Kasumi-1 (cell line): ENCODE data around the gene GSTO1.

ENCODE experiments used
- DNase-seq, 2 experiments: peaks; one replicate each; lab custom pipeline; 2025; lab: John Stamatoyannopoulos, UW

The GSTO1 gene

DNA sequence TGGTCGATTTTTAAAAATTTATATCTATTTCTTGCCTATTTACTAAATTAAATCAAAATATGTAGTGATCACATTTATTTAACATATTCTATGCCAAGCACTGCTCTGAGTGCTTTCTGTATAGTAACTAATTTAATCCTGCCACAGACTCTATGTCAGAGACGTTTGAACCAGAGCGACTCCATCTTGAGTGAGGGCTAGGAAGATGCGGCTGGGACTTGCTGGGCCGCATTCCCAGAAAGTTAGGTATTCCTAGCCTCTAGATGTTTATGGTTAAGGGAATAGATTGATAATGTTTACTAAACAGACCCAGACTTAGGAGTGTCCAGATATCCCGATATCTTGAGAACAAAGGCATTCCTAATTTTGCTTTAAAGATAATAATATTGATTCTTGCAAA lies 3.2 kb upstream of the GSTO1 start:
- DNase-seq: no peak

DNA sequence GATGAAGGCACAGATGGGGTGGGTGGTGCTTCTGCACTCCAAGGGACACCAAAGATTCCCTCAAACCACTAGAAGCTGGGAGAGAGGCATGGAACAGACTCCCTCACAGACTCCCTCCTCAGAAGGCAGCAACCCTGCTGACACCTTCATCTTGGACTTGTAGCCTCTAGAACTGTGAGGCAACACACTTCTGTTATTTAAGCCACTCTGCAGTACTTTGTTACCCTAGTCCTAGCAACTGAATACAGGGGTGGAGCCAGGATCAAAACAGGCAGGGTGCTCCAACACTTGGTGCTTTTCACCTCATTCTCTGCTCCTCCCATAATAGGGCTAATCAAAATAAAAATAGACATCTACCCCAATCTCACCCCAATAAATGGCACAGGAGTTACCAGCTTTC lies 2.3 kb upstream of the GSTO1 start:
- DNase-seq: peak in 1 of 2 experiments; percentile 3

DNA sequence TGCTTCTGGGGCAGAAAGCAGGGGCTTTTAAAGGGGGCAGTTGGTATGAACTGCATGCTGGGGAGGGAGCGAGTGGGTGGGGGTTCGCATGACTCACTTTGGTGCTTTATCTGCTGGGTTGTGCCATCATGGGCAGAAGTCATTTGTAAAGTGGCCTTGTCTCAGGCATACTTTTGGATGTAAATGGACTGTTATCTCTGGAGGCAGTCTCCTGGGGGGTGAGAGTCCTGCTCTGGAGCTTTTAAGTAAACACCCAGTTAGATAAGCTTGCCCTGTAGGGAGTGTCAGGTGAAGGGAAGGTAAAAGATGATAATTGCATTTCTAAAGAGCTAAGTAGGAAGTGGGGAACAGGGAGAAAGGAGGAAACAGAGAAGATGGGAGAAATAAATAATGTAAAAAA lies 1.6 kb upstream of the GSTO1 start:
- DNase-seq: no peak

DNA sequence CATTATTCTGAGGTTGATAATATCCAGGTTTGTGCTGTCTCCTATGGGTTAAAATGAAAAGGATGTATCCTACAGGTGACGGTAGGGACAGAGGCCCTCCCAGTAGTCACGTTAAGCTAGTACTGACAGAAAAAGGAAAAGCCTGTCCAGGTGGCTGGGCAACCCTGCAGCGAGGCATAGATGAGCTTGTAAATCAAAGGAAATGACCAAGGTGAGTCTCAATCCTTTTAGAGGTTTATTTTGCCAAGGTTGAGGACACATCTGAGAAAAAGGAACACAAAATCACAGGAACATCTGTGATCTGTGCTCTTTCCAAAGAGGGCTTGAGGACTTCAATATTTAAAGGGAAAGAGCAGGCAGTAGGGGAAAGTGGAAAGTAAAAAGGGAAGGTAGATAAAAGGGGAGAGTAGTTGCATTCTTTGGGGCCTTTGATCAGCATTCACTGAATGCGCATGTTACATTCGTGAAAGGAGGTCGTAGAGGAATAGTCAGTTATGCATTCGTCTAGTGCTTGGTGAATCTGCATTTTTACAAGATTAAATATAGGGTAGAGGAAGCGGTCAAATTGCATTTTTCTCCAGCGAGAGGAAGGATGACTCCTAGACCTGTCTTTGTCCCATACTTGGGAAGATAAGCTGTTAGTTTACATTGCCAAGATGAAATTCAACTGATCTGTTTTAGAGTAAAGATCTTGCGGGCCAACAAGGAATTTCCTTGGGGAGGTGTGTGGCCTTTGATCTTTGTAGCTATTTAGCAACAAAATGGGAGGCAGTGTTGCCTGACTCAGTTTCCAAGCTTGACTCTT lies 884 bp upstream of the GSTO1 start:
- DNase-seq: no peak

DNA sequence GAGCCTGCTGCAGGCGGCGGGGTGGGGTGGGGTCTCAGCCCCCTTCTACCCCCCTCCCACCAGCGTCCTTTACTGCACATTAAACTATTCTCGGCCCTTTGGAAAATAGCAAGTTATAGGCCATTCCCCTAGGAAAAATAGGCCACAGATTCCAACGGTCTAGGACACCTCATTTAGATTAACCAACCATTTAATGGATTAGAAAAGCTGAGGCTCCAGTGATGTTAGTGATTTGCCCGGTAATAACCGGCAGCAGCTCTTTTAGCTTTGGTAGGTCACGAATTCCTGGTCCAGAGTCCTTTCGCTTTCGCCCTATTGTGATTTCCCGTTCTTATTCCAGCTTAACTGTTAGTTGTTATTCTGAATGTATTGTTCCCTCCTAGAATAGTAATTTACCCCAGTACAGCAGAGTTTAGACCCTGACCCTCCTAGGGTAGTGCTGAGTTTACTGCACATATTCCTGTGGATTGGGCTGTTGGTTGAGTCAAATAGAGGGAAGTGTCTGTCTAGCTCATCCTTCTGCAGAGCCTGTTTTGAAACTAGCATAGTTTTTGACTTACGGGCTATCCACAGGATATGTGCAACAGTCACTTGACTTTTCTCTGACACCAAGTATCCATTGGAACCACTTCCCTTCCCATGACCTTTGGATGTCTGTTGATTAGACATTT lies 754 bp downstream of the GSTO1 start:
- DNase-seq: peak; percentile 85 to 86

DNA sequence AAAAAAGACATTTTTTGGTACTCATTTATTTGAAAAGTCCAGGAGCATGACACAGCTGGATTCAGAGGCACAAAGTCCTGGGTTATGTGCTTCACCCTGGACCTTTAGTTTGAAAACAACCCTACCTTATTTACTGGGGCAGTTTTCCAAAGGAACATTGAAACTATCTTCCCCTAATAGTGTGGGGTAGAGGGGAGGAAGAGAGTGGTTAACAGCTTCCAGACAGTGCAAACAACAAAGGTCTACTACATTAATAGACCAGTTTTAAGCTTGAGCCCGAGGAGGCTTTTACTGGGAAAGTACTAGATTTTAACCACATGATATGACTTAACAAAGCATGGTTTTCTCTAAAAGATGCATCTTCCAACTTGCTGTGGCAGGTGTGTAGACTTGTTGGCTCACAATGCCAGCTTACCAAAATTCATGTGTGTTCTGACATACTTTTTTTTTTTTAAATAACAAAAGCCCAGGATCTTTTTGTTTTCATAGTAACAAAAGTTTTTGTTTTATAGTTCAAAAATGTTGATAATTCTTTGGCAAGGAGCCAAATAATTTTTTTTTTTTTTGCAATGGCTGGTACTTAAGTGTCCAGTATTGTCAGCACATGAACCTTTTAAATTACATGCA lies 1.8 kb downstream of the GSTO1 start:
- peak; percentile 30 to 39 for DNase-seq

DNA sequence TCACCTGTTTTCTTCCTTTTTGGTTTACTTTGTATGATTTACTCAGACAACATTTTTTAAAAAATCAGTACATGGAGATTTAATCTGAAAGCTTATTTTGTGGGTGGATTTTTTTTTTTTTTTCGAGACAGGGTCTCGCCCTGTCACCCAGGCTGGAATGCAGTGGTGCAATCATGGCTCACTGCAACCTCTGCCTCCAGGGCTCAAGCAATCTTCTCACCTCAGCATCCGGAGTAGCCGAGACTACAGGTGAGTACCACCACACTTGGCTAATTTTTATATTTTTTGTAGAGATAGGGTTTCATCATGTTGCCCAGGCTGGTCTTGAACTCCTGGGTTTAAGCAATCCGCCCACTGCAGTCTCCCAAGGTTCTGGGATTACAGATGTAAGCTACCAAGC lies 2.5 kb downstream of the GSTO1 start:
- DNase-seq: no peak

DNA sequence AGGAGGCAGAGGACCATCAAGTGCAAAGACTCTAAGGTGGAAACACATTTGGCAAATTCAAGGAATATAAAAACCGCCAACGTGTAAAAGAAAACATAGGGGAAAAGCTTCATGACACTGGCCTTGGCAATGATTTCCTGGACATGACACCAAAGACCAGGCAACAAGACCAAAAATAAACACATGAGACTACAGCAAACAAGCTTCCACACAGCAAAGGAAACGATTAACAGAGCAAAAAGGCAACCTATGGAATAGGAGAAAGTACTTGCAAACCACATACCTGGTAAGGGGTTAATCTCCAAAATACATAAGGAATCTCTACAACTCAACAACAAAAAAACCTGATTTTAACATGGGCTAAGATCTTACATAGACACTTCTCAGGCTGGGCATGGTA lies 3.5 kb downstream of the GSTO1 start:
- no peak for DNase-seq

DNA sequence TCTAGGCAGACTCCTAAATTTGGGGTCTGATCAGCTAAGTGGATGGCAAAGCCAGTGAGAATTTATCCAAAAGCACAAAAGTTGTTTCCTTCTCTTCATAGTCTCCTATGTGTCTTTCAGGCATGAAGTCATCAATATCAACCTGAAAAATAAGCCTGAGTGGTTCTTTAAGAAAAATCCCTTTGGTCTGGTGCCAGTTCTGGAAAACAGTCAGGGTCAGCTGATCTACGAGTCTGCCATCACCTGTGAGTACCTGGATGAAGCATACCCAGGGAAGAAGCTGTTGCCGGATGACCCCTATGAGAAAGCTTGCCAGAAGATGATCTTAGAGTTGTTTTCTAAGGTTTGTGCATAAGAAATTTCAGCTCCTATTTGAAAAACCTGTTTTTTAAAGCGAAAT lies 4.8 kb downstream of the GSTO1 start:
- DNase-seq: no peak

DNA sequence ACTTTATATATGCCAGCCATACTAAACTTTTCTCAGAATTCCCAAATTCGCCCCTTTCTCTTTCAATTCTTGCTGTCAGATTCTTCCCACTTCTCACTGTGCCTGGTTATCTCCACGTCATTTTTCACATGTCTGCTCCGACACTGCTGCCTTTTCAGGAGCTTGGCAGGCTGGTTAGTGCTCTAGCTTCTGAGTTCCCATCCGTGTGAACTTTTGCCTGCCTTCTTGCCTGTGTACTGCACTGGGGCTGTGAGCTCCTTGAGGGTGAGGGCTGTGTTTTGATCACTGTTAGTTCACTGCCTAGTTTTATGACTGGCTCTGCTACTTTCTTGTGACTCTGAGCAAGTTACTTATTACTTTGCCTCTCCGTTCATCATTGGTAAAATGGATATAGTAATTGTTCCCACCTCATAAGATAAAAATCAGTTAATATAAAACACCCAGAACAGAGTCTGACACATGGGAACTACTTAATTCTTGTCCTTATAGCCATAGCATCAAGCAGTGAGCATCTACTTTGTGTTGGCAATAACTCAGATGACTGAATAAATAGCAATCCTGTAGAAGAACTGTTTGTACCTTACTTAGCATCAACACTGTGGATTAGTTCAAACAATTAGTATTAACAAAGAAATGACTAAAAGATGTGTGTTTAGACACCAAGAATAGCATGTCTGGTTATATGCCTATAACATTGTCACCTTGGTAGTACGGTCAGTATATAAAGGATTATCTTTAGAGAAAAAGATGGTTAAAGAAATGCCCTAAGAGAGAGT lies 5.5 kb downstream of the GSTO1 start:
- peak; percentile 21 to 34 for DNase-seq

DNA sequence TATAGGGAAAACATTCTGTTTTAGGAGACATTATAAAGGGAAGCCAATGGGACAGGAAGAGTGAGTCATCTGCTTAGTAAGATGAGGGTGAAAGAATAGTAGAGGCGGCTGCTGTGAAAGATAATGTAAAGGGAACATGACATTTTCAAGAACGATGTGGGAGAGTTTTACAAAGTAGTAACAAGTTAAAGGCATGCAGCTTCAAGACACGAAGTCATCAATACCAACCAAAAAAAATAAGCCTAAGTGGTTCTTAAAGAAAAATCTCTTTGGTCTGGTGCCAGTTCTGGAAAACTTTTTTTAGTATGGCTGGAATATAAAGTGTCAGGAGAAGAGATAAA lies 6.1 kb downstream of the GSTO1 start:
- DNase-seq: peak; percentile 82 to 92

DNA sequence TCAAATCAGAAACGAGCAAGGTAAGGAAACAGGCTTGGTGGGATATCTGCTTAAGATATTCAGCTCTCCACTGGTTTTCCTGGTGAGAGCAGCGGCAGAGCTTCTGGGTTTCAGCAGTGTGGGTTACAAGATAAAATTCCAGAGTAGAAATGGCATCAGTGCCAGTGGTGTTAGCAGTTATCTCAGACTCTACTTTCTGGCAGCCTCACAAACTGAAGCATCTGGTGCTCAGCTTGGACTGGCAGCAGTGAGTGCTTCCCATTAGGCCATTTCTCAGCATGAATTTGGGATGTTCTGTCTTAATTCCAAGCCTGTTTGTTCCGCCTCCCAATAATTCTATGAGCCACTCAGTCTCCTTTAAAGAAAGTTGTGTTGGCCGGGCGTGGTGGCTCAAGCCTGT lies 7.4 kb downstream of the GSTO1 start:
- no peak for DNase-seq

DNA sequence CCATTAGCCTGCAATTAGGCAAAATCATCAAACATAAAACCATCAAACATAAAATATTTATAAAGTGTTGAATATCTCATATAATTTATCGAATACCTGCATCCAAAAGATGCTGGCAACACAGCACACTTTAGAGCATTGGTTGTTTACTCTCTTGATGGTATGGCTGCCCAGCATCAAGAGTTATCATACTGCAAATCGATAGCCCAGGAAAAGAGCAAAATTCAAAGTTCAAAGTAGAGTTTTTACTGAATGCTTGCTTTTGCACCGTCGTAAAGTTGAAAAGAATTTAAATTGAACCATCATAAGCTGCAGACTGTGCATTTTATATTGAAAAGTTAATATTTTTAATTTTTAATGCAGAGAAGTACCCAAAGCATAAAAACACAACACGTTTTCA lies 10.1 kb downstream of the GSTO1 start:
- no peak for DNase-seq

DNA sequence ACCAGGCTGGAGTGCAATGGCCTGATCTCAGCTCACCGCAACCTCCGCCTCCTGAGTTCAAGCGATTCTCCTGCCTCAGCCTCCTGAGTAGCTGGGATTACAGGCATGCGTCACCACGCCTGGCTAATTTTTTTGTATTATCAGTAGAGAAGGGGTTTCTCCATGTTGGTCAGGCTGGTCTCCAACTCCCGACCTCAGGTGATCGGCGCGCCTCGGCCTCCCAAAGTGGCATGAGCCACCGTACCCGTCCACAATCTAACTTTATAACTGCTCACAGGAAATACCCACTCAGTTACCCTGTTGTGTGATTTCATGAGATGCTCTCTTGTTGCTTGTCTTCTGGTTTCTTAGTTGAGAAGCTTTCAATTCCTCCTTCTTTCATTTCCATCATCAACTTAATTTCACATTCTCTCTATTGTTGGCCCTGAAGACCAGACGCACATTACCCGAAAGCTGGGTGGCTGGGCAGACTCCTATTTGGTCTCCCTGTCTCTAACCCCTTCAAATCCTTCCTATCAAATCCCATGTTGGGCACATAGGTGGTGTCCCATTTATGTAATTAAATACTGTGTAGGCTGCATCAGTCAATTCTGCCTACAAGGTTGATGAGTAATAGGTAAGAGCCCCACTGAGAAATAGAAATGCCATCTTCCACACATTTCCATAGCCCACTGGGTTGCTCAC lies 13.2 kb downstream of the GSTO1 start:
- no peak for DNase-seq

DNA sequence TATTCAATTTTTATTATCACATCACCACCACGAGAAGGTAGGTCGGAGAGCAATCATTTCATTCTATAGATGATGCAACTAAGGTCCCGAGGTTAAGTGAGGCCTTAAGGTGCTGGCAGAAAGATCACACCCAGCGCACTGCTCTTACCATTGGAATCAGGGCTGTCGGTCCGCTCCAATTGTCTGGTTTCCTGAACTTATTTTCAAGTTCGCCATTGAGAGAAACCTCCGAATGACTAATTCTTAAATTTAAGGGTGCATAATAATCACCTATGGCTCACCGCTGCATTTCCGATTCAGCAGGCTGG lies 13.7 kb downstream of the GSTO1 start:
- DNase-seq: peak in 1 of 2 experiments; percentile 37

DNA sequence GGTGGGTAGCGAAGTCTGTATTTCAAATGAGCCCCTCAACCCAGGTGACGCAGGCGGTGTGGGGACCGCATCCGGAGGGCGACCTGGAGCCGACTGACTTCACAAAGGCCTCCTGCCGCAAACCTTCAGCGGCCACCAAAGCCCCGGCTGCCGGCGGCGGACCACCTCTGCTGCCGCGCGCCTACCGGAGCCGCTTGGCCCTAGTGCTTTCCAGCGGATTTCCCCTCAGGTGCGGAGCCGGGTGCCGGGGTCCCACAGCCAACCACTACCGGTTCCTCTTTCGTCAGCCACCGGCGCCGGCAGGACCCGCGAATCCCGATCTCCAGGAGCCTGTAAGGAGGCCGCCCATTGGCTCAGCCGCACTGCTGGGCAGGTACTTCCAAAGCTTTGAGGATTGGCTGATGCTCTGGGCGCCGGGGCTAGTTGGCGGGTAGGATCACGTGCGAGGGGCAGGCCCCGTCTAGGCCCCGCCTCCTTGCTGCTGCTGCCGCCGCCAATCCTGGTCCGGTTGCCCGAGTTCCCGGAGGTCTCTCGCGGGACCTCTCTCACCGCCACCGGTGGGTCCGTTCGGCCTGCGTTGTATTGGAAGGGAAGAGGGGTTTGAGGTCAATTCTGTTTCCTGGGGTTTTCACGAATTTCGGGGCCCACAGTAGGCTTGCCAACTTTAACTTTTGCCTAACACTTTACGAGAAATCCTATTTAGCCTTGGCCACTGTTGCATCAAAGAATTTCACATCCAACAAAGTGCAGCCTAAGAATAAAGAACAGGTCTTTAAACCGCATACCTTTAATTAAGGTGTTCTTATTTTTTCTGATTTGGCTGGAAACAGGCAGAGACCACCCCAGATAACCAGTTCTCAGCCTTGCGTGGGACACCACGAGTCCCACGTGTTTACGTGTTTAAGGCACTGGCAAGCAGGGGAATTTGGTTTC lies 14.3 kb downstream of the GSTO1 start, which contains the start of gene GSTO2:
TSS of gene GSTO2 (plus strand) at position 472 of the 933 bp plus-strand sequence. CDS start 5,732 bp downstream, outside the sequence.
- DNase-seq: peak; percentile 100

DNA sequence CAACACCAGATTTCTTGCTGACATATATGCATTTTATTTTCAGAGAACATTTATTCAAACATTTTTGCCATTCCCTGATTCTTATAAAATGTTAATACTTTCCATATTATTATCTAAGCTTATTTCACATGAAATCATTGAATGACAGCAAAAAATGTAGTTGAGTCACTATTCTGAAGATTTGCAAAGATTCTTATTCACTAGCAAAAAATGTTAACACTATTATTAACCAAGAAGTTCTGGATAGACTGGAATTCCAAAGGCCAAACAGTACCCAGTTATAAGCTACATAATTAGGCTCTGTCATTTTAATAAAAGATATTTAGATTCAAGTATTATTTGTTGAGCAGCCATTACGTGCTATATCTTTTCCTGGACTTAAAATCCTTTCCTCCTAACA lies 18.6 kb downstream of the GSTO1 start:
- DNase-seq: no peak

DNA sequence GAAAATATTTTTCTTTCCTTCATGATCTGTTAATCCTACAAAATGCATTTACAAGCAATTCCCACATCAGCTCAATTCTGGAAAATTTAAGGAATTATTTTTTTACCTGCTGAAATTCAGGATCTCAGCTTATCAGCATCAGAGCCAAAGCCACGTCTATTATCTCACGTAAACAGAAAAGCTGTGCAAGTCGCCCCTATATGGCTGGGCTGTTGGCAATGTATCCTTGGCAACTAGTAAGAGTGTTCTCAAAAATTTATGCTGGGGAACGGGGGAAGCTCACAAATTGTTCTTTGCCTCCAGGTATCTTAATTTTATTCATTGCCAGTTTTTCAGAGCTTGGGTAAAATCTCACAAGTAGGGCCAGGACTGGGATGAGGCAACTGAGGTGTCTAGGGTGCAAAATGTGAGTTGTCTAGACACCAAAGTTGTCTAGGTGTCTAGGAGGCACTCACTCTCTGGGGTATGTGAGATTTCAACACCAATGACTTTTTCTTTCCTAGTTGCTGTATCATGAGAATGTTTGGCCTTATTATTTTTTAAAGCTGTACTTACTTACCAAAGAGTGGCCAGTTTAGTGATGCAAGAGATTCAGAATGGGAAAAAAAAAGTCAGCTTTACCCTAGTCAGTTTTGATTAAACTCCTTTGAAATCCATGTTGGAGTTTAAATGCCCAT lies 19.3 kb downstream of the GSTO1 start:
- DNase-seq: no peak

DNA sequence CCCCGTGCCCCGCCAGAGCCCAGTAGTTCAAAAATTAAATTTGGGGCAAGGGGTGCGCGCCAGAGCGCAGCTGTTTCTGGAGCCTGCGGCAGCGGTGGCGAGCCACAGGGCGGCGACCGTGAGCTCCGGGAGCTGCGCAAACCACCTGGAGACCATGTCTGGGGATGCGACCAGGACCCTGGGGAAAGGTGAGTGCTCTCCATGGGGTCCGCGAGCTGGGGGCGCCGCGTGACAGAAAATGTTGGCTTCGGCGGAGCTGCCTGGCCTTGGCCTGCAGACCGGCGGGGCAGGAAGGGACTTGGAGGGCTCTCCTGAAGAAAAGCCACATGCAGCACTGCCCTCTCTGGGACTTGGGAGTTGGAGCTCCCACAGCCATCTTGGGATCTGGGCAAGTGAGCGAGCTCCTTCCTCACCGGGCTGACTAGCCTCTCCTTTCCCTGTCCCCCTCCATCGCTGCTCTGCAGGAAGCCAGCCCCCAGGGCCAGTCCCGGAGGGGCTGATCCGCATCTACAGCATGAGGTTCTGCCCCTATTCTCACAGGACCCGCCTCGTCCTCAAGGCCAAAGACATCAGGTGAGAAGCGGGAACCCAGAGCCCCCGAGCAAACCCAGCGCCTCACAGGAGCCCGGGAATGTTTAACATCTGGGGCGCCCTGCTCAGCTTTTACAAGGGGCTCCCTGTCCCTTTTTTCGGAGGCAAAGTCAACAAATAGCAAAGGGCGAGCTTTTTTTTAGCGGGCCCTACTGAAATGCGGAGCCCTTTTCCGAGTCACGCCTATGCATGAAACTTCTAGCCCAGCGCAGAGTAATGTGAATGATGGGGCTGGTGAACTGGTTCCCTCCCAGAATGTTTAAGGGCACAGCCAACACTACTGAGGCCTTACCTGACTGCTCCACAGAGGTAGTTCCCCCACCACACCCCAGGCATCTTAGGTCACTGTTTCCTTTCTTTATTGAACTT lies 20.4 kb downstream of the GSTO1 start:
- peak; percentile 61 to 71 for DNase-seq
